CD8-positive, alpha-beta memory T cell (primary cell): ENCODE data around the gene SLC38A3. TPM values are rescaled to one million over a fixed set of nuclear protein-coding genes. Genes with fewer than 3 reads are reported as not detected.

ENCODE experiments used
- CTCF ChIA-PET: fragments of 350-600 bp; sonication (Branson Sonifier 250); formaldehyde crosslinking; loops from one replicate; lab custom pipeline; 2021; ENCODE audit warnings: antibody characterized with exemption; lab: Charles Lee
- POLR2A ChIA-PET: fragments of 350-600 bp; sonication (Branson Sonifier 250); formaldehyde crosslinking; loops from one replicate; lab custom pipeline; 2021; ENCODE audit warnings: antibody characterized with exemption; lab: Charles Lee
- DNase-seq, 5 donors: peaks; one replicate each; pipeline versions ENCODE4 v3.0.0 to v3.0.0-alpha.2; 2020 to 2022; ENCODE audit warnings: mixed read lengths in 1 of 5
- H3K27ac ChIP-seq: one replicate; pipeline ENCODE4 v1.7.0; 2013; ENCODE audit warnings: low read depth, mild to moderate bottlenecking, low read length, moderate library complexity
- H3K27me3 ChIP-seq: 2 replicates; pipeline ENCODE4 v1.7.0; 2013; ENCODE audit warnings: low read length, mild to moderate bottlenecking; ENCODE audit not compliant: insufficient read depth, poor library complexity, severe bottlenecking
- H3K36me3 ChIP-seq: 2 replicates; pipeline ENCODE4 v1.7.0; 2013; ENCODE audit warnings: mild to moderate bottlenecking, low read length, moderate library complexity; ENCODE audit not compliant: insufficient read depth
- H3K4me1 ChIP-seq: 2 replicates; pipeline ENCODE4 v1.7.0; 2013; ENCODE audit warnings: mild to moderate bottlenecking, low read length, moderate library complexity; ENCODE audit not compliant: insufficient read depth
- H3K4me3 ChIP-seq: 2 replicates; pipeline ENCODE4 v1.7.0; 2013; ENCODE audit warnings: mild to moderate bottlenecking, low read length
- H3K9me3 ChIP-seq: 2 replicates; pipeline ENCODE4 v1.7.0; 2013; ENCODE audit warnings: mild to moderate bottlenecking, low read length
- H3K27ac Mint-ChIP-seq, 8 donors: one replicate each; pipeline ENCODE4 v1.8.0; 2020 to 2021; ENCODE audit warnings: mixed read lengths in 8 of 8, mild to moderate bottlenecking in 6 of 8, inconsistent platforms in 3 of 8, moderate library complexity in 3 of 8
- H3K27me3 Mint-ChIP-seq, 2 donors: one replicate each; pipeline ENCODE4 v1.8.0; 2020 to 2021; ENCODE audit warnings: mixed read lengths in 2 of 2, mild to moderate bottlenecking in 1 of 2, moderate library complexity in 1 of 2
- H3K36me3 Mint-ChIP-seq, 3 donors: one replicate each; pipeline ENCODE4 v1.8.0; 2020 to 2021; ENCODE audit warnings: mixed read lengths in 3 of 3, inconsistent platforms in 1 of 3, mild to moderate bottlenecking in 1 of 3
- H3K4me1 Mint-ChIP-seq, 3 donors: one replicate each; pipeline ENCODE4 v1.8.0; 2020 to 2021; ENCODE audit warnings: mixed read lengths in 3 of 3, inconsistent platforms in 1 of 3, mild to moderate bottlenecking in 1 of 3
- H3K4me3 Mint-ChIP-seq, 7 donors: one replicate each; pipeline ENCODE4 v1.8.0; 2020 to 2021; ENCODE audit warnings: mixed read lengths in 7 of 7, mild to moderate bottlenecking in 6 of 7, moderate library complexity in 4 of 7, inconsistent platforms in 2 of 7
- H3K9me3 Mint-ChIP-seq, 5 donors: one replicate each; pipeline ENCODE4 v1.8.0; 2020 to 2022; ENCODE audit warnings: mixed read lengths in 5 of 5, mild to moderate bottlenecking in 3 of 5, moderate library complexity in 2 of 5, inconsistent platforms in 1 of 5
- polyA plus RNA-seq: library from polyadenylated mRNA; unstranded; fragments of 300-500 nt; fragmentation: Illumina TruSeq; gene quantifications from one replicate; pipeline ENCODE4 v1.2.3, GENCODE V29; 2021
- total RNA-seq, 2 experiments: library from RNA; stranded (reverse); gene quantifications; one replicate each; pipeline ENCODE4 v1.2.3, GENCODE V29; 2021

Gene SLC38A3
- total and polyA plus RNA-seq, 3 experiments from 2014 or later, result not detected

DNA sequence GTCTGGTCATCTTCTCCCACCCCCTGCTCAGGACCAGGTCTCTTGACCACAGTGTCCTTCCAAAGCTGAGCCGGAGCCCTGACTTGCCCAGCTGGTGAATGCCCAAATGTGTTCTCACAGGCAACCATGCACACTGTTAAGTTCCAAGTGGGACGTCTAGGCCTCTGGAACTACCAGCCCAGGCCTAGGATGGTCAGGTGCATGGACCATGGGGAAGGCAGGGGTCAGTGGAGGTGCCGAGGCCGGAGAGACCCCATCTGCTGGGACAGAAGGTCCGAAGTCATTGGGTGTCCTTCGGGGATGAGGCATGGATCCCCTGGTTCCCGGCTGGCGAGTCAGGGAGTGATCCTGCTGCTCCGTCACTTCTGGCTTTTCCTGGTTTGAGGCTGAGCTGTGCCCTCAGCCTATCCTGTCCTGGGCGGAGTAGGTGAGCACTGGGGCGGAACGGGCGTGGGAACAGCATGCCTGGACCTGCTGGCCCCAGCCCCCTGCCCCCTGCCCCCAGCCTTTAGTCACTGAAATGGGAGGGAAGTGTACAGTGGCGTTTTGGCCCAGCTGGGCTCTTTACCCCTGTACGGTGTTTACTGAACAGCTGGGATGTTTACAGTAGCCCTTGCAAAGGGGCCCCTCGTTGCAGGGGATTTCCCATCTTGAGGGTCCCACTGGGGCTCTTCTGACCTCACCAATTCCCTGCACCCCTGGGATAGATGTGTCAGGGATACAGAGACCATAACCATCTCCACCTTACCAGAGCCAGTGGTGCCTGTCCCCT, 37.8 kb upstream of the SLC38A3 start:
- H3K4me3 Mint-ChIP-seq, result no peak overlapping the region
- peaks cover 0 to 1% of the 10 kb centered on the region in 2 donors for H3K27me3 Mint-ChIP-seq
- Histone ChIP-seq H3K4me1 (no peaks in the 10 kb centered on the region), H3K27me3 (no peaks in the 10 kb centered on the region), H3K36me3 (no peaks in the 10 kb centered on the region), H3K4me3 (no peak overlapping the region), H3K9me3 (no peaks in the 10 kb centered on the region), H3K27ac (no peak overlapping the region)
- H3K27ac Mint-ChIP-seq, result no peak overlapping the region
- ChIA-PET POLR2A (no interaction called here), CTCF (no interaction called here)
- no peaks in the 10 kb centered on the region for H3K4me1 Mint-ChIP-seq
- H3K36me3 Mint-ChIP-seq, result no peaks in the 10 kb centered on the region
- H3K9me3 Mint-ChIP-seq, result no peaks in the 10 kb centered on the region
- DNase-seq, result no peak

DNA sequence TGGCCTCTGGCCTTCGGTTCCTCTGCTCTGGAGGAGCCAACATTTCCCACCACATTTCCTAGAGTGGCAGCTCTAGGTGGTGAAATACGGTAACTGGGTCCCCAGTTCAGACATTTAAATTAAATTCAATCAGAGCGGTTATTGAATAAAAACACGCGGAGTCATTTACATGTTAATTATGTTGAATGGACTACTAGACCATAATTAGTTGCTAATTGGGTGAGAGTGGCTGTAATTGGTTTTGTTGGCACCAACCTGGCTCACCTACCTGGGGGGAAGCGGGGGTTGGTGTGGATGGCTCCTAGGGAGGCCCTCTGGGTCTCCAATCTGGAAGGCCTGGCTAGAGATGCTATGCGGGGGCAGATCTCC, 37.2 kb upstream of the SLC38A3 start:
- no peak overlapping the region for H3K4me3 ChIP-seq
- H3K9me3 ChIP-seq, result no peaks in the 10 kb centered on the region
- no peak for DNase-seq
- Mint-ChIP-seq H3K9me3 (no peaks in the 10 kb centered on the region), H3K27me3 (peaks cover 0 to 1% of the 10 kb centered on the region in 2 donors), H3K4me3 (no peak overlapping the region), H3K27ac (peak overlapping the region in 1 of 8 donors; percentile 61), H3K4me1 (no peaks in the 10 kb centered on the region), H3K36me3 (no peaks in the 10 kb centered on the region)
- H3K27me3 ChIP-seq, result no peaks in the 10 kb centered on the region
- ChIA-PET CTCF (no interaction called here), POLR2A (no interaction called here)
- no peak overlapping the region for H3K27ac ChIP-seq
- H3K36me3 ChIP-seq, result no peaks in the 10 kb centered on the region
- H3K4me1 ChIP-seq, result no peaks in the 10 kb centered on the region

DNA sequence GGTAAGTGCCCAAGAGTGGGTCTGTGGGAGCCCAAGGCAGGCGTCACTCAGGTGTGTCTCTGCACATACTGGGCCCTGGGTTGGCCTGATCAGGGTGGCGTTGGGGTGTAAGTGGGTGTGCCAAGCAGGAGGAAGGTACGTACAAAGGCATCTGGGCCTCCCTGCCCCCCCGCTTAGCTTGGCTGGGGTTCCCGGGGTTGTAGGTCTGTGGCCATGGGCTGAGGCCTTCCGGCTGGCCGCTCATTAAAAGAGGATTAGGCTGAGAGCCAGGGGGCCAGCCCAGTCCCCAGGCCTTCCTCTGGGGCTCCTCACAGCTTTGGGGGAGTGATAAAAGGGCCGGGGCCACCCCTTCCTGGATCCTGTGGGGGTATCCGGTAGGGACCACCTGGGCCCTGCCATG, 36.7 kb upstream of the SLC38A3 start:
- POLR2A ChIA-PET, result no interaction called here
- peaks cover 0 to 1% of the 10 kb centered on the region in 2 donors for H3K27me3 Mint-ChIP-seq
- H3K4me3 Mint-ChIP-seq, result no peak overlapping the region
- no peak for DNase-seq
- H3K4me1 Mint-ChIP-seq, result no peaks in the 10 kb centered on the region
- H3K9me3 Mint-ChIP-seq, result no peaks in the 10 kb centered on the region
- CTCF ChIA-PET, result interaction anchor here (0.6 kb wide), 1 partner anchor 22 kb away, joined by 3 read pairs; no protein-coding TSS in a partner anchor
- no peaks in the 10 kb centered on the region for H3K36me3 Mint-ChIP-seq
- no peaks in the 10 kb centered on the region for H3K36me3 ChIP-seq
- H3K4me3 ChIP-seq, result no peak overlapping the region
- H3K27me3 ChIP-seq, result no peaks in the 10 kb centered on the region
- no peak overlapping the region for H3K27ac ChIP-seq
- no peaks in the 10 kb centered on the region for H3K4me1 ChIP-seq
- H3K9me3 ChIP-seq, result no peaks in the 10 kb centered on the region
- H3K27ac Mint-ChIP-seq, result no peak overlapping the region

DNA sequence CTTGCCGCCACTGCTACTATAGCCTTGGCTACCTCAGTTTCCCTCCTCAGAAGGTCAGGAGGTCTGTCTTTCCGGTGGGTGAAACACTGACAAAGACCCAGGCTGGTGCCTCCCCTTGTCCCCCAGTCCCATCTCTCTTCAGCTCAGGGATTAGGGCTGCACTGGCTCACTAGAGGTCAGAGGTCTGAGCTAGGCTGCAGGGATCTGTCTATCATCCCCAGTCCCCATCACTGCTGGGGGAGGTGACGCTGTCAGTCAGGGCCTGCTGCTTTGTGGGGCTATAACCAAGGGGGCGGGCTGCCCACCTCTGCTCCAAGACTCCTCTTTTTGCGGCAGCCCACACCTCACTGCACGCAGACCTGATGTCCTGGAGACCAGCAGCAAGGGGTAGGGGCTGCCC, 36.3 kb upstream of the SLC38A3 start:
- peaks cover 0 to 2% (median 2%) of the 10 kb centered on the region in 3 donors for H3K4me1 Mint-ChIP-seq
- no peaks in the 10 kb centered on the region for H3K27me3 ChIP-seq
- H3K9me3 ChIP-seq, result no peaks in the 10 kb centered on the region
- peaks cover 0 to 1% of the 10 kb centered on the region in 2 donors for H3K27me3 Mint-ChIP-seq
- no peak overlapping the region for H3K4me3 ChIP-seq
- CTCF ChIA-PET, result interaction anchor here (0.6 kb wide), 1 partner anchor 22 kb away, joined by 3 read pairs; no protein-coding TSS in a partner anchor
- H3K4me1 ChIP-seq, result no peaks in the 10 kb centered on the region
- no peaks in the 10 kb centered on the region for H3K36me3 Mint-ChIP-seq
- POLR2A ChIA-PET, result no interaction called here
- H3K9me3 Mint-ChIP-seq, result no peaks in the 10 kb centered on the region
- H3K36me3 ChIP-seq, result no peaks in the 10 kb centered on the region
- no peak overlapping the region for H3K4me3 Mint-ChIP-seq
- no peak overlapping the region for H3K27ac ChIP-seq
- DNase-seq, result no peak
- H3K27ac Mint-ChIP-seq, result no peak overlapping the region

DNA sequence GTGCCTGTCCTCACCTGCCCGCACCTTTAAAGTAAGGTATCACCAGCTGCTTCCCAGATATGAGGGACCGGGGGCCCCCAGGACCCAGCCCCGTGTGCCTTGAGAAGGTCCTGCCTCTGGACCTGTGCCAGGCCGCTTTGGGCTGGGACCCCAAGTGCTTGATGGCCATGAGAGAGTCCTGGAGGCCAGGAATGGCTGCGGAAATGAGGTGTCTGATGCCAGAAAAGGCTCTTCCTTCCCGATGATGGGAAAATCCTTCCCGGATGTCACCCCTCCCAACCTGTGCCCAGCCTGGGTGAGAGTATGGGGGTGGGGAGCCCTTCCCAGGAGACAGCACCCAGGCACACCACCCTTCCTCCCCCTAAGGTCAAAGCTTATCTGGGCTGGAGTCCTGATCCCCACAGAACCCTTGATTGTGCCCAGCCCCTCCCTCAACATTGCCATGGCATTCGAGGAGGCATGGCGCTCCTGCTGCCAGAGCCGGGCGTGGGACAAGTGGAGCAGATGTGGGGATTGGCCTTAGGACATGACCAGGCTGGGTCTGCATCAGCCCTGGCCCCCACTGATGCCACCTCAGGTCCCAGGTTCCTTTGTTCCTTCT, 35.7 kb upstream of the SLC38A3 start:
- Histone ChIP-seq H3K9me3 (no peaks in the 10 kb centered on the region), H3K4me3 (no peak overlapping the region), H3K4me1 (no peaks in the 10 kb centered on the region), H3K36me3 (no peaks in the 10 kb centered on the region), H3K27ac (no peak overlapping the region), H3K27me3 (no peaks in the 10 kb centered on the region)
- Mint-ChIP-seq H3K9me3 (no peaks in the 10 kb centered on the region), H3K36me3 (no peaks in the 10 kb centered on the region), H3K27ac (no peak overlapping the region), H3K4me1 (peaks cover 0 to 4% (median 4%) of the 10 kb centered on the region in 3 donors), H3K27me3 (peaks cover 0 to 1% of the 10 kb centered on the region in 2 donors), H3K4me3 (no peak overlapping the region)
- DNase-seq, result no peak
- POLR2A ChIA-PET, result no interaction called here
- CTCF ChIA-PET, result no interaction called here

DNA sequence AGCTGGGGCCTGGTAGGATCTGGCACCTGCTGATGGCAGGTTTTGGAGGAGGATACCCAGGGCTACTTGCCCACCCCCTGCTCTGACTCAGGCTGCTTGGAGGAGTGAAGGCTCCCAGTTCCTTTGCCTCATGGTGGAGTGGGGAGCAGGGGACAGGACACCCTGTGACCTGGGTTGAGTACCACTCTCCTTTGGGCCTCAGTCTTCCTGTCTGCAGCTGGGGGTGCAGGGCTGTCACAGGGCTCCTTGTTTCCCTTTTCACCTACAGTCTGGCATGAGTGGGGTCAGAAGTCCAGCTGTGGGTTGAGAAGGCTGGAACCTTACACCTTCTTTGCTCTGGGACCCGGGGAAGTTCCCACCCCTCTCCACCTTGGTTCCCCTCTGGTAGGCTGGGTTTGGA, 35.2 kb upstream of the SLC38A3 start:
- Histone ChIP-seq H3K36me3 (no peaks in the 10 kb centered on the region), H3K4me1 (no peaks in the 10 kb centered on the region), H3K27ac (no peak overlapping the region), H3K9me3 (no peaks in the 10 kb centered on the region), H3K4me3 (no peak overlapping the region), H3K27me3 (no peaks in the 10 kb centered on the region)
- Mint-ChIP-seq H3K4me1 (peaks cover 0 to 4% (median 4%) of the 10 kb centered on the region in 3 donors), H3K36me3 (no peaks in the 10 kb centered on the region), H3K9me3 (no peaks in the 10 kb centered on the region), H3K27me3 (peaks cover 0 to 1% of the 10 kb centered on the region in 2 donors), H3K27ac (no peak overlapping the region), H3K4me3 (no peak overlapping the region)
- DNase-seq, result no peak
- ChIA-PET POLR2A (no interaction called here), CTCF (no interaction called here)

DNA sequence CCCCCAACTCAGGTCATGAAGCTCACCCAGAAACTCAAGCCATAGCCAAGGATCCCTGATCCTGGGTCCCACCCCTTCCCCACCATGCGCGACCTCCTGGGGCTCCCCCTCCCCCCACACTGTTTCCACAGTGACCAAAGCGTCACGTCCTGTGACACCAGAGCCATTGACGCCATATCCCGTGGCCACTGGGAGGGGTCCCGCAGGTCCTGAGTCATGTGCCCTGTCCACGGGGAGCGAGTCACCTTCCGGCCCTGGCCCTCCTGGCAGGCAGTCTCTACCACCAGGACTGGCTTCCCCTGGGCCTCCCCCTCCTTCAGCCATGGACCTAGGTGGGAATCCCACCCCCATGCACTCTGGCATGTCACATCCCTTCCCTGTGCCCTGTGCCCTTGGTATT, 34.4 kb upstream of the SLC38A3 start:
- Mint-ChIP-seq H3K27me3 (peaks cover 0 to 1% of the 10 kb centered on the region in 2 donors), H3K4me1 (peaks cover 0 to 4% (median 4%) of the 10 kb centered on the region in 3 donors), H3K27ac (no peak overlapping the region), H3K36me3 (no peaks in the 10 kb centered on the region), H3K9me3 (no peaks in the 10 kb centered on the region), H3K4me3 (no peak overlapping the region)
- Histone ChIP-seq H3K27me3 (no peaks in the 10 kb centered on the region), H3K4me1 (no peaks in the 10 kb centered on the region), H3K9me3 (no peaks in the 10 kb centered on the region), H3K27ac (no peak overlapping the region), H3K36me3 (no peaks in the 10 kb centered on the region), H3K4me3 (no peak overlapping the region)
- ChIA-PET CTCF (no interaction called here), POLR2A (no interaction called here)
- DNase-seq, result no peak

DNA sequence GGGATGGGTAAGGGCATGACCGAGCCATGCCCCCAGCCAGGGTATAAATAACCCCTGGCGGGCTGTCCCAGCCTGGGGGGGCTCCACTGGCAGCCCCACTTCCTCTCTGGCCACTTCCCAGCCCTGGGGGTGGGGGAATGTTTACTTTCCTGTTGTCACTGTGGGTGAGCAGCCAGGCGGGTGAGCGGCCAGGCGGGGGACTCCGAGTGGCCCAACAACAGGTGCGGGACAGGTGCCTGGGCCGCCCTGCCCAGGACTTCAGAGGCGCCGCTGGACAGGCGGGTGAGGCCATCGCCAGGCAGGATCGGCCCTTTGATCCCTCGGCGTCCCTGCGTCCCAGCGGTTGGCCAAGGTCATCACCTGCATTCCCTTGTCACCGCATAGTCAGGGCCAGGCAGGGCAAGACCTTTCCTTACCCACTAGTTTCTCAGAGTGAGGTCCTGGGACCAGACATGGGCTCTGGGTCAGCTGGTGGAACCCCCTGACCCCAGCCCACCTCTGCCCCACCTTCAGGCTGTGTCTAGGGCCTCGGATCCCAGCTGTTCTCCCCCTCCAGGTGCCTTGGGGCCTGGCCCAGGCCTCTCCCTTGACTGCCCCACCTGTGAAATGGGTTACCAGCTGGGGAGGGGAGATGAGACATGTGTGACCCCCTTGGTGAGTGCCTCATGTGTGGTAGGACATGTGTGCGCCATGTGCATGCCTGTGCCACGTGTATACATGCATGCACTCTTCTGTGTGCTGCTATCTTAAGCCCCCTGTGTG, 33.4 kb upstream of the SLC38A3 start:
- H3K27me3 ChIP-seq, result no peaks in the 10 kb centered on the region
- Mint-ChIP-seq H3K27me3 (peaks cover 0 to 1% of the 10 kb centered on the region in 2 donors), H3K9me3 (no peaks in the 10 kb centered on the region), H3K4me3 (no peak overlapping the region), H3K27ac (no peak overlapping the region), H3K36me3 (no peaks in the 10 kb centered on the region), H3K4me1 (peaks cover 0 to 4% (median 4%) of the 10 kb centered on the region in 3 donors)
- no peaks in the 10 kb centered on the region for H3K4me1 ChIP-seq
- POLR2A ChIA-PET, result no interaction called here
- no peak for DNase-seq
- CTCF ChIA-PET, result interaction anchor here (0.9 to 1.2 kb wide), 2 partner anchors 21 to 52 kb away, joined by 3 read pairs; no protein-coding TSS in a partner anchor
- no peaks in the 10 kb centered on the region for H3K36me3 ChIP-seq
- no peaks in the 10 kb centered on the region for H3K9me3 ChIP-seq
- H3K4me3 ChIP-seq, result no peak overlapping the region
- H3K27ac ChIP-seq, result no peak overlapping the region
